ENCODE data around the gene CREBRF. TPM values are rescaled to one million over a fixed set of nuclear protein-coding genes. Genes with fewer than 3 reads are reported as not detected.
A peak's percentile ranks its signal among the peaks of the same experiment; 100 is the strongest.
"Not testable (repeated sequence)": the region's sequence is repeated elsewhere in the genome, so short reads cannot be mapped to it uniquely, and the experiment has no call there.

Gene CREBRF
- 10 to 100 TPM; 12.1 to 25.6 TPM for total RNA-seq
- long read RNA-seq, full-length matches to known transcripts: 9 of 14 reads
- long read RNA-seq, partial matches to known transcripts: 2 of 14 reads
- long read RNA-seq, other reads (novel, unspliced or antisense): 3 of 14 reads

GRCh38 chr5:173055983-173056782 is at the start of gene CREBRF:
TSS of gene CREBRF (plus strand) at chr5:173056352. CDS start at chr5:173080776, 24,424 bp downstream.
- ATAC-seq: peak; percentile 81
- intact Hi-C loops (cut with DNase I, micrococcal nuclease): loop anchor here in 1 of 2 donors (10.0 kb wide), 1 partner anchor 71 kb away; the partner anchor contains the start of gene ATP6V0E1
- peak; percentile 97 to 98 for DNase-seq

GRCh38 chr5:173010021-173010420 is 46.1 kb upstream of the CREBRF start:
- intact Hi-C loops (cut with DNase I, micrococcal nuclease): no loop called here
- no peak for ATAC-seq
- no peak for DNase-seq

- intact Hi-C loops (cut with DNase I, micrococcal nuclease): no loop called here
- ATAC-seq (peak; percentile 54), DNase-seq (peak; percentile 49 to 55)
These were observed 45.3 kb upstream of the CREBRF start for GRCh38 chr5:173010547-173011464.

GRCh38 chr5:173011566-173011965 is 44.6 kb upstream of the CREBRF start:
- no peak for ATAC-seq
- intact Hi-C loops (cut with DNase I, micrococcal nuclease): no loop called here
- DNase-seq: no peak

GRCh38 chr5:173012882-173013281 is 43.3 kb upstream of the CREBRF start:
- DNase-seq (peak in 1 of 2 donors; percentile 32), ATAC-seq (no peak)
- intact Hi-C loops (cut with DNase I, micrococcal nuclease): no loop called here

GRCh38 chr5:173014671-173015070 is 41.5 kb upstream of the CREBRF start:
- intact Hi-C loops (cut with DNase I, micrococcal nuclease): no loop called here
- DNase-seq (no peak), ATAC-seq (no peak)

GRCh38 chr5:173015192-173015591 is 41.0 kb upstream of the CREBRF start:
- intact Hi-C loops (cut with DNase I, micrococcal nuclease): no loop called here
- ATAC-seq: no peak
- DNase-seq: no peak

GRCh38 chr5:173015598-173016455 is 40.3 kb upstream of the CREBRF start:
- DNase-seq (no peak), ATAC-seq (no peak)
- intact Hi-C loops (cut with DNase I, micrococcal nuclease): no loop called here

- DNase-seq: peak in 1 of 2 donors; percentile 29
- peak; percentile 26 for ATAC-seq
- intact Hi-C loops (cut with DNase I, micrococcal nuclease): no loop called here
These were observed 39.5 kb upstream of the CREBRF start for GRCh38 chr5:173016598-173017046.

GRCh38 chr5:173017087-173017486 is 39.1 kb upstream of the CREBRF start:
- ATAC-seq; intact Hi-C loops (cut with DNase I, micrococcal nuclease): not testable (repeated sequence)

GRCh38 chr5:173018358-173018757 is 37.8 kb upstream of the CREBRF start:
- DNase-seq (no peak), ATAC-seq (no peak)
- intact Hi-C loops (cut with DNase I, micrococcal nuclease): no loop called here

More at GRCh38 chr5:173017087-173017486, 39.1 kb upstream of the CREBRF start:
- DNase-seq: not testable (repeated sequence)

- intact Hi-C loops (cut with DNase I, micrococcal nuclease): no loop called here
- ATAC-seq (no peak), DNase-seq (no peak)
These were observed 36.0 kb upstream of the CREBRF start for GRCh38 chr5:173020154-173020581.

GRCh38 chr5:173020643-173021042 is 35.5 kb upstream of the CREBRF start:
- DNase-seq: no peak
- intact Hi-C loops (cut with DNase I, micrococcal nuclease): no loop called here

GRCh38 chr5:173025651-173026050 is 30.5 kb upstream of the CREBRF start:
- intact Hi-C loops (cut with DNase I, micrococcal nuclease): no loop called here
- ATAC-seq (no peak), DNase-seq (no peak)

More at GRCh38 chr5:173020643-173021042, 35.5 kb upstream of the CREBRF start:
- no peak for ATAC-seq

- no peak for ATAC-seq
- DNase-seq: no peak
- intact Hi-C loops (cut with DNase I, micrococcal nuclease): no loop called here
These were observed 28.2 kb upstream of the CREBRF start for GRCh38 chr5:173027905-173028304.

GRCh38 chr5:173028811-173029327 is 27.3 kb upstream of the CREBRF start:
- ATAC-seq: no peak
- intact Hi-C loops (cut with DNase I, micrococcal nuclease): no loop called here
- DNase-seq: no peak

- intact Hi-C loops (cut with DNase I, micrococcal nuclease): no loop called here
- DNase-seq (no peak), ATAC-seq (peak; percentile 81)
These were observed 26.6 kb upstream of the CREBRF start for GRCh38 chr5:173029499-173029921.

- ATAC-seq; DNase-seq; intact Hi-C loops (cut with DNase I, micrococcal nuclease): not testable (repeated sequence)
These were observed 24.1 kb upstream of the CREBRF start for GRCh38 chr5:173032096-173032495.

Measured in left colon (tissue), 2 donors.